ENCODE data around the gene USP33.

- TF ChIP-seq CTCF (IDR thresholded peaks at IDR 0.05): no peak
- no peak for TF ChIP-seq TAF1 (IDR thresholded peaks at IDR 0.05; ENCODE audit: borderline replicate concordance, low read depth, low read length)
- no peak for TF ChIP-seq EZH2phosphoT487 (IDR thresholded peaks at IDR 0.05; ENCODE audit: borderline replicate concordance, low read depth)
- no peak for TF ChIP-seq MAX (IDR thresholded peaks at IDR 0.05; ENCODE audit: low read depth)
- no peak for TF ChIP-seq YY1 (IDR thresholded peaks at IDR 0.05; ENCODE audit: low read depth)
- no peak for TF ChIP-seq POLR2AphosphoS5 (IDR thresholded peaks at IDR 0.05; ENCODE audit: low read depth, low read length)
- no peak for TF ChIP-seq RXRA (IDR thresholded peaks at IDR 0.05; ENCODE audit: borderline replicate concordance, low read depth)
- TF ChIP-seq USF2 (IDR thresholded peaks at IDR 0.05; ENCODE audit: borderline replicate concordance, low read depth, low read length): no peak
These were observed 18.3 kb downstream of the USP33 start for GRCh38 chr1:77741316-77741715.

All from SK-N-SH (cell line).